NT2/D1 (cell line): ENCODE data around the gene SESTD1.

Source experiments
- DNase-seq: peaks from one replicate; pipeline ENCODE4 v3.0.0-alpha.2; 2011; ENCODE audit warnings: low read depth, low spot score
- H3K27me3 ChIP-seq: 2 replicates; pipeline ENCODE4 v1.6.0; 2011; ENCODE audit warnings: mild to moderate bottlenecking; ENCODE audit not compliant: insufficient read length, insufficient read depth
- H3K36me3 ChIP-seq: 2 replicates; pipeline ENCODE4 v1.6.1; 2011; ENCODE audit warnings: mild to moderate bottlenecking, low read length, mixed read lengths; ENCODE audit not compliant: insufficient read depth, insufficient read length
- H3K4me1 ChIP-seq: 2 replicates; pipeline ENCODE4 v1.5.1; 2011; ENCODE audit not compliant: insufficient read depth, insufficient read length
- H3K4me3 ChIP-seq: 2 replicates; pipeline ENCODE4 v1.5.1; 2011; ENCODE audit warnings: low read depth; ENCODE audit not compliant: insufficient read length
- H3K9ac ChIP-seq: 2 replicates; pipeline ENCODE4 v1.6.0; 2011; ENCODE audit warnings: low read depth; ENCODE audit not compliant: insufficient read length
- H3K9me3 ChIP-seq: 2 replicates; pipeline ENCODE4 v1.5.1; 2011; ENCODE audit warnings: mild to moderate bottlenecking, low read length; ENCODE audit not compliant: insufficient read depth
- SUZ12 ChIP-seq: IDR thresholded peaks from 2 replicates; pipeline ENCODE4 v1.6.1; 2011; ENCODE audit not compliant: insufficient read length, insufficient read depth; ENCODE audit errors: extremely low read depth
- YY1 ChIP-seq: IDR thresholded peaks from 2 replicates; pipeline ENCODE4 v1.6.1; 2011; ENCODE audit not compliant: insufficient read length, insufficient read depth
- ZNF274 ChIP-seq: IDR thresholded peaks from 2 replicates; pipeline ENCODE4 v1.6.1; 2011; ENCODE audit warnings: mild to moderate bottlenecking, low read depth, low read length

The SESTD1 gene

DNA sequence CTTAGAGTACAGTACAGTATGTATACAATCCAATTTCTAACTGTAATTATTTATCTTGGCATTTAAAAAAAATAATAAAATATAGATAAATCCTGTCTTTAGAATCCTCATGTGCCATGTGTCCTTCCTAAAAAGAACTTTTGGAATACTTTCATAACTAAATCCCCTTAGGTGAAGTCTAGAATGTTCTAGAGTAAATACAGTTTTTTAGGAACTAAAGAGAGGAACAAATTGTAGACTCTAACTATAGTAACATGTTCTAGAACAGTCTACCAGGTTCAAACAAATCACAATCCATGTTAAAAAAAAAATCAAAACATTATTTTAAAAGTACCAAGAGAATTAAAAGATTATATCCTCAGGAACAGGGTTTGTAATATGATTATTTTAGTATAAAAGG lies 134.1 kb downstream of the SESTD1 start:
- no peaks in the 10 kb centered on the region for H3K9me3 ChIP-seq
- H3K4me3 ChIP-seq = no peak overlapping the region
- H3K27me3 ChIP-seq = no peaks in the 10 kb centered on the region
- DNase-seq = no peak
- no peaks in the 10 kb centered on the region for H3K4me1 ChIP-seq
- TF ChIP-seq YY1 (no peak), SUZ12 (no peak), ZNF274 (no peak)
- peaks cover 4% of the 10 kb centered on the region for H3K36me3 ChIP-seq
- no peak overlapping the region for H3K9ac ChIP-seq

DNA sequence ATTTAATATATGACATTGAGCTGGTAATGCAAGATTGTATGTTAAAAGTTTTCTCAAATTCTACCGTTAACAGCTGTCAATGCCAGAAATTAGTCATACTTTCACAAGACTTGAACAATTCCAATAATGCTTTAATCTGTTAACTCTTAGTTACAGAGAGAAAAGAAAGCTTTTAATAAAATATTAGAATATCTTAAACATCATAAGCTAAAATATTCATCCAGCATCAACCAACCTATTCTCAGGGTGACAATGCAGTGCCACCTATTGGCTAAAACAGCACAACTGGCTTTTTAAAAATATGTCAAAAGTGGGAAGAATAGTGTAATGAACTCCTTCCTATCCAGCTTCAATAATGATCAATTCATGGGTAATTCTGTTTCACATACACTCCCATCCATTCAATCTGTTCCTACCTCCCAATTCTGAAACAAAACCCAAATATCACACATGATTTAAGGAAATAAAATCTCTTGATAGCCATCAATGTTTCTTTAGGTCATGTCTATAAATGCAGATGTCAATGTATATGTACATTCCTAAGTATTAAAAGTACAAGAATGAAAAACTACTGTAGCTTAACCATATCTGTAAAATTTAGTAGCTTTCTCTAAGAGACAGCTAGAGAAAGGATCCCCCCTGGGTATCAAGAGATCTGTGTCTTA lies 134.9 kb downstream of the SESTD1 start:
- no peak for TF ChIP-seq ZNF274
- no peak for TF ChIP-seq YY1
- Histone ChIP-seq H3K4me1 (no peaks in the 10 kb centered on the region), H3K9ac (no peak overlapping the region), H3K4me3 (no peak overlapping the region), H3K9me3 (no peaks in the 10 kb centered on the region), H3K27me3 (no peaks in the 10 kb centered on the region), H3K36me3 (peaks cover 4% of the 10 kb centered on the region)
- peak; percentile 3 for DNase-seq

DNA sequence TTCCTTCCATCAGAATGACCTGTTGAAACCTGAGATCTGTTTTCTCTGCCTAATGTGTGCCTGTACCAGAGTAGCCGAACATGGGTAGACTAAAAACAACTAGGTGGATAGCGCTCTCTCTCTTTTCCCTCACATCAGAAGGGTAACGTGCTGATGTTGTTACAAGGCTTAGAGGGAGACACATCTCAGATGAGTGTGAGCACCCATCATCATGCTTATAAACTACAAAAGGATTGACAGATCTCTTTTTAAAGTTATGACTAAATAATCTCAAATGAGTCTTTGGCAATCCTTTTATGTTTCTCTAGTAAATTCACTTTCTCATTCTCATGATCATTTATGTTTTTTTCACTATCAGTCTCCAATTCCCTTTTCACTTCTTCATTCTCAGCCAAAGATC lies 139.2 kb downstream of the SESTD1 start:
- Histone ChIP-seq H3K27me3 (no peaks in the 10 kb centered on the region), H3K9ac (no peak overlapping the region), H3K9me3 (no peaks in the 10 kb centered on the region), H3K4me1 (no peaks in the 10 kb centered on the region), H3K36me3 (peaks cover 3% of the 10 kb centered on the region), H3K4me3 (no peak overlapping the region)
- no peak for DNase-seq
- TF ChIP-seq SUZ12 (no peak), YY1 (no peak), ZNF274 (no peak)

DNA sequence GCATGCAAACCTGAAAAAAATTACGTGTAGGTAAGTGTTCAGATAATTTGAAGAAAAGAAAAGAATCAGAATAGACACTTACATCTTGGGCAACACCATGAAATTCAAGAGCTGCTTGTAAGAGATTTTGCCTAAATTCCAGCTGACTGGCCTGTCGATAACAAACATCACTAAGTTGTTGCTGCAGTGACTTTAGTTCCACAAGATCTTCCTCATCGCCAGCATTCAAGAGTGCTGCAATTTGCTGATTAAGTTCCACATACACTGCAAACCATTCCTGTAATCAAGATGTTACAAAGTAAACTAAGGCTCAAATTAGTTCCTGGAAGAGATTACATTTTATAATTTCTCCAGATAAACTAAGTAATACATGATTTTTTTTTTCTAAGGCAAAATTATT lies 140.3 kb downstream of the SESTD1 start:
- no peaks in the 10 kb centered on the region for H3K4me1 ChIP-seq
- H3K4me3 ChIP-seq = no peak overlapping the region
- H3K9me3 ChIP-seq = no peaks in the 10 kb centered on the region
- no peak for DNase-seq
- no peak overlapping the region for H3K9ac ChIP-seq
- no peak for TF ChIP-seq SUZ12
- TF ChIP-seq YY1 = no peak
- TF ChIP-seq ZNF274 = no peak
- H3K27me3 ChIP-seq = no peaks in the 10 kb centered on the region
- peaks cover 3% of the 10 kb centered on the region for H3K36me3 ChIP-seq

DNA sequence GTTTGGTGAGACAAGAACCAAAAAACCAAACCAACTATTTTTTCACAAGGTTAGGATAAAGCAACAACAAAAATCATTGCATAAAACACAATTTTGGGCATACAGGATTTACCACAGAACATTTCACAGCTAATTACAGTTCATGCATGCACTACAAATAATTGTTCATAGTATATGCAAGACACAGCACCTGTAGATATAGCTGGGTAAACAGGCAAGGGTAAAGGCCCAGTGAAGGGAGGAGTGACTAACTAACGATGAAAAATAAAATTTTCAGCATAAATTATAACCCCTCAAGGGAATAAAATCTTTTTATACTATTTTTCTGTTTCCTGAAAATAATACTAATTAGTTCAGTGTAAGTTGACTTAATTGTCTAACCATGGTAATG lies 141.4 kb downstream of the SESTD1 start:
- Histone ChIP-seq H3K4me1 (no peaks in the 10 kb centered on the region), H3K27me3 (no peaks in the 10 kb centered on the region), H3K36me3 (peaks cover 3% of the 10 kb centered on the region), H3K9ac (no peak overlapping the region), H3K9me3 (no peaks in the 10 kb centered on the region), H3K4me3 (no peak overlapping the region)
- TF ChIP-seq SUZ12 (no peak), ZNF274 (no peak), YY1 (no peak)
- no peak for DNase-seq

DNA sequence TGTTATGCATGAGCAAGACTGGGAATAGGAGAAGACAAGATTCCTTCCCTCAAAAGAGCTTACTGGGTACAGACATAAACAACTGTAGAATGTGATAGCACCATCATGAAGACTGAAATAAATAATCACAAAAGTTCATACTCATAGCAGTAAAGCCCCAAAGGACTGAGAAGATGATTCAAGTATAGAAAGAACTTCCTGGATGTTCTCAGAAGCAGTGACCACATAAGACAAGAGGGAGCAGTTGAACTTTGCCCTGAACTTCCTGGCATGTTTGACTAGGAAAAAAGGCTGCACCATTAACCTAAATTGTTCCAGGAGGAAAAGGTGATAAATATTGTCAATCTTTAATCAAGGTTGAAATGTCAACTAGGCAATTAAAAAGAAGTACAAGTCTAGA lies 156.9 kb downstream of the SESTD1 start:
- Histone ChIP-seq H3K36me3 (peaks cover 21% of the 10 kb centered on the region), H3K4me1 (no peaks in the 10 kb centered on the region), H3K9me3 (no peaks in the 10 kb centered on the region), H3K9ac (no peak overlapping the region), H3K27me3 (no peaks in the 10 kb centered on the region), H3K4me3 (no peak overlapping the region)
- no peak for DNase-seq
- TF ChIP-seq YY1 = no peak
- no peak for TF ChIP-seq ZNF274
- TF ChIP-seq SUZ12 = no peak

DNA sequence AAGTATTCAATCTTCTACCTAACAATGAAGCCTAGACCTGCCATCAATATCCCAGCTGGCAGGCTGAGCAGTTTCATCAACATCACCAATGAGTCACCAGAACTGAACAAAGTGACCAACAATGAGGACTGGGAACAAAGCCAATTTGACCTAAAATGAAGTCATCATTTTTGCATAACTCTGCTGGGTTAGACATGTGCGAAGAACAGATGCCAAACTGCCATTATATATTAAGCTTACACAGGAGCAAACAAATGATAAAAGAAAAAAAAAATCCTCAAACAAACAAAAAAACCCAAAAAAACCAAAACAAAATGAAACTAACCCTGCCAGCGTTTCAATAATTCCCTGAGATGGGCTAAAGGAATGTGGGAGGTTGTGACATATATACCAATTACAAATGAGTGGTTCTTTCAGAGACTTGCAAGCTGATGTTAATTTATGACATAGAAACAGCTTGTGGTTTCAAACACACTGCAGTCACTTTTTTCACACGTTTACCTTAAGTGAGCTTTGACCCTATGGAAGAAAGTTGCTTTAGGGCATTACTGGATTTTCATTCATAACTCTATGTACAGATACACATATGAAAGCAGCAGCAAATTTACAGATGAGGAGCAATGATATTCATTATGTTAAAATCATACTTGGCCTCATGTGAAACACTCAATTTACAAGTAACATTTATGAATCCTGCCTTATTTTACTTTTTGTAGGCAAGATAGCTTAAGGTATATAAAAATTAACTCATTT lies 157.8 kb downstream of the SESTD1 start:
- DNase-seq = peak; percentile 8
- Histone ChIP-seq H3K4me1 (no peaks in the 10 kb centered on the region), H3K9ac (no peak overlapping the region), H3K9me3 (no peaks in the 10 kb centered on the region), H3K4me3 (no peak overlapping the region), H3K36me3 (peaks cover 15% of the 10 kb centered on the region), H3K27me3 (no peaks in the 10 kb centered on the region)
- TF ChIP-seq SUZ12 (no peak), ZNF274 (no peak), YY1 (no peak)
